ENCODE data around the gene IRX5. TPM values are rescaled to one million over a fixed set of nuclear protein-coding genes. Genes with fewer than 3 reads are reported as not detected.

The IRX5 gene
- 6.7 and 7.8 TPM in 2 replicates for total RNA-seq (2014; rRNA removed; shearing (Covaris generic))

- peaks cover 29% of the 10 kb centered on the region for H3K36me3 ChIP-seq
- H3K4me1 ChIP-seq (replicated peaks) = peaks cover 23% of the 10 kb centered on the region
- peak within 1 kb of the TSS; percentile 98 for H3K4me3 ChIP-seq
- peak within 1 kb of the TSS; percentile 79 for H3K27ac ChIP-seq
- H3K27me3 ChIP-seq (replicated peaks) = no peaks in the 10 kb centered on the region
- peak; percentile 91 to 96 for DNase-seq (ENCODE audit: low read depth in 1 of 2, low spot score in 2 of 2)
- H3K9me3 ChIP-seq (replicated peaks) = no peaks in the 10 kb centered on the region
Observed at GRCh38 chr16:54930005-54930868, at the start of gene IRX5. Gene IRX5, plus strand, starts transcription at chr16:54930865. Its CDS starts 334 bp downstream, at chr16:54931199.

- no peak for DNase-seq (ENCODE audit: low read depth in 1 of 2, low spot score in 2 of 2)
- H3K9me3 ChIP-seq (replicated peaks) = 0 out of 2 replicates have a peak, but pooled peaks cover 2% of the 10 kb centered on the region
- H3K4me1 ChIP-seq (replicated peaks) = no peaks in the 10 kb centered on the region
- no peaks in the 10 kb centered on the region for H3K27me3 ChIP-seq (replicated peaks)
- H3K36me3 ChIP-seq = no peaks in the 10 kb centered on the region
- no peak overlapping the region for H3K4me3 ChIP-seq
- H3K27ac ChIP-seq = no peak overlapping the region
Observed at GRCh38 chr16:54882556-54882955, 48.1 kb upstream of the IRX5 start.

- H3K9me3 ChIP-seq (replicated peaks) = 0 out of 2 replicates have a peak, but pooled peaks cover 2% of the 10 kb centered on the region
- no peaks in the 10 kb centered on the region for H3K27me3 ChIP-seq (replicated peaks)
- no peaks in the 10 kb centered on the region for H3K4me1 ChIP-seq (replicated peaks)
- H3K36me3 ChIP-seq = no peaks in the 10 kb centered on the region
- no peak for DNase-seq (ENCODE audit: low read depth in 1 of 2, low spot score in 2 of 2)
- H3K4me3 ChIP-seq = no peak overlapping the region
- H3K27ac ChIP-seq = no peak overlapping the region
Observed at GRCh38 chr16:54883358-54883757, 47.3 kb upstream of the IRX5 start.

GRCh38 chr16:54886078-54886477 lies 44.6 kb upstream of the IRX5 start:
- Histone ChIP-seq H3K4me1 (replicated peaks) (no peaks in the 10 kb centered on the region), H3K4me3 (no peak overlapping the region), H3K27me3 (replicated peaks) (peaks cover 2% of the 10 kb centered on the region; the same call in 1 of the 2 replicates), H3K27ac (no peak overlapping the region), H3K36me3 (no peaks in the 10 kb centered on the region), H3K9me3 (replicated peaks) (0 out of 2 replicates have a peak, but pooled peaks cover 2% of the 10 kb centered on the region)
- DNase-seq (ENCODE audit: low read depth in 1 of 2, low spot score in 2 of 2) = no peak

- no peaks in the 10 kb centered on the region for H3K9me3 ChIP-seq (replicated peaks)
- no peak overlapping the region for H3K27ac ChIP-seq
- no peak for DNase-seq (ENCODE audit: low read depth in 1 of 2, low spot score in 2 of 2)
- no peak overlapping the region for H3K4me3 ChIP-seq
- no peaks in the 10 kb centered on the region for H3K36me3 ChIP-seq
- peaks cover 6% of the 10 kb centered on the region; the same call in 1 of the 2 replicates for H3K27me3 ChIP-seq (replicated peaks)
- H3K4me1 ChIP-seq (replicated peaks) = no peaks in the 10 kb centered on the region
Observed at GRCh38 chr16:54890381-54890780, 40.3 kb upstream of the IRX5 start.

GRCh38 chr16:54891346-54891745 lies 39.3 kb upstream of the IRX5 start:
- peaks cover 6% of the 10 kb centered on the region; the same call in 1 of the 2 replicates for H3K27me3 ChIP-seq (replicated peaks)
- no peaks in the 10 kb centered on the region for H3K4me1 ChIP-seq (replicated peaks)
- no peak for DNase-seq (ENCODE audit: low read depth in 1 of 2, low spot score in 2 of 2)
- no peak overlapping the region for H3K4me3 ChIP-seq
- H3K9me3 ChIP-seq (replicated peaks) = no peaks in the 10 kb centered on the region
- H3K27ac ChIP-seq = no peak overlapping the region
- no peaks in the 10 kb centered on the region for H3K36me3 ChIP-seq

GRCh38 chr16:54892981-54893380 lies 37.7 kb upstream of the IRX5 start:
- Histone ChIP-seq H3K4me1 (replicated peaks) (no peaks in the 10 kb centered on the region), H3K27me3 (replicated peaks) (peaks cover 6% of the 10 kb centered on the region; the same call in 1 of the 2 replicates), H3K27ac (no peak overlapping the region), H3K4me3 (no peak overlapping the region), H3K9me3 (replicated peaks) (no peaks in the 10 kb centered on the region), H3K36me3 (no peaks in the 10 kb centered on the region)
- no peak for DNase-seq (ENCODE audit: low read depth in 1 of 2, low spot score in 2 of 2)

- no peak overlapping the region for H3K27ac ChIP-seq
- no peaks in the 10 kb centered on the region for H3K4me1 ChIP-seq (replicated peaks)
- H3K9me3 ChIP-seq (replicated peaks) = no peaks in the 10 kb centered on the region; the same call in 1 of the 2 replicates
- H3K4me3 ChIP-seq = no peak overlapping the region
- no peaks in the 10 kb centered on the region for H3K27me3 ChIP-seq (replicated peaks)
- no peak for DNase-seq (ENCODE audit: low read depth in 1 of 2, low spot score in 2 of 2)
- no peaks in the 10 kb centered on the region for H3K36me3 ChIP-seq
Observed at GRCh38 chr16:54897930-54898329, 32.7 kb upstream of the IRX5 start.

GRCh38 chr16:54901606-54902005 lies 29.1 kb upstream of the IRX5 start:
- Histone ChIP-seq H3K9me3 (replicated peaks) (no peaks in the 10 kb centered on the region; the same call in 1 of the 2 replicates), H3K27ac (no peak overlapping the region), H3K36me3 (no peaks in the 10 kb centered on the region), H3K4me1 (replicated peaks) (no peaks in the 10 kb centered on the region), H3K27me3 (replicated peaks) (no peaks in the 10 kb centered on the region), H3K4me3 (no peak overlapping the region)
- no peak for DNase-seq (ENCODE audit: low read depth in 1 of 2, low spot score in 2 of 2)

- no peaks in the 10 kb centered on the region for H3K4me1 ChIP-seq (replicated peaks)
- H3K27ac ChIP-seq = no peak overlapping the region
- H3K36me3 ChIP-seq = no peaks in the 10 kb centered on the region
- DNase-seq (ENCODE audit: low read depth in 1 of 2, low spot score in 2 of 2) = no peak
- H3K27me3 ChIP-seq (replicated peaks) = no peaks in the 10 kb centered on the region
- no peak overlapping the region for H3K4me3 ChIP-seq
- no peaks in the 10 kb centered on the region; the same call in 1 of the 2 replicates for H3K9me3 ChIP-seq (replicated peaks)
Observed at GRCh38 chr16:54903047-54903446, 27.6 kb upstream of the IRX5 start.

GRCh38 chr16:54911079-54911478 lies 19.6 kb upstream of the IRX5 start:
- H3K27ac ChIP-seq = no peak overlapping the region
- no peaks in the 10 kb centered on the region for H3K4me1 ChIP-seq (replicated peaks)
- no peaks in the 10 kb centered on the region for H3K36me3 ChIP-seq
- DNase-seq (ENCODE audit: low read depth in 1 of 2, low spot score in 2 of 2) = no peak
- H3K9me3 ChIP-seq (replicated peaks) = no peaks in the 10 kb centered on the region
- no peak overlapping the region for H3K4me3 ChIP-seq
- no peaks in the 10 kb centered on the region for H3K27me3 ChIP-seq (replicated peaks)

- Histone ChIP-seq H3K36me3 (0 out of 2 replicates have a peak, but pooled peaks cover 1% of the 10 kb centered on the region), H3K4me1 (replicated peaks) (no peaks in the 10 kb centered on the region), H3K27me3 (replicated peaks) (no peaks in the 10 kb centered on the region), H3K9me3 (replicated peaks) (no peaks in the 10 kb centered on the region), H3K27ac (no peak overlapping the region), H3K4me3 (no peak overlapping the region)
- DNase-seq (ENCODE audit: low read depth in 1 of 2, low spot score in 2 of 2) = no peak
Observed at GRCh38 chr16:54912720-54913119, 17.9 kb upstream of the IRX5 start.

- Histone ChIP-seq H3K9me3 (replicated peaks) (no peaks in the 10 kb centered on the region), H3K27ac (peak overlapping the region; percentile 41), H3K36me3 (peaks cover 14% of the 10 kb centered on the region), H3K4me3 (no peak overlapping the region), H3K4me1 (replicated peaks) (peaks cover 10% of the 10 kb centered on the region), H3K27me3 (replicated peaks) (no peaks in the 10 kb centered on the region)
- DNase-seq (ENCODE audit: low read depth in 1 of 2, low spot score in 2 of 2) = peak in 1 of 2 experiments; percentile 5
Observed at GRCh38 chr16:54921206-54921824, 9.3 kb upstream of the IRX5 start.

- no peak for DNase-seq (ENCODE audit: low read depth in 1 of 2, low spot score in 2 of 2)
- Histone ChIP-seq H3K4me3 (no peak overlapping the region), H3K9me3 (replicated peaks) (no peaks in the 10 kb centered on the region), H3K27ac (no peak overlapping the region), H3K27me3 (replicated peaks) (no peaks in the 10 kb centered on the region), H3K4me1 (replicated peaks) (peaks cover 21% of the 10 kb centered on the region), H3K36me3 (peaks cover 10% of the 10 kb centered on the region)
Observed at GRCh38 chr16:54923055-54923473, 7.6 kb upstream of the IRX5 start.
